ENCODE data around the gene EHD4. TPM values are rescaled to one million over a fixed set of nuclear protein-coding genes. Genes with fewer than 3 reads are reported as not detected.

Gene EHD4
- polyA plus RNA-seq, 1 donor (not counting 4 experiments of a cell fraction or from before 2014, with no cell fraction given) = 31.5 TPM

DNA sequence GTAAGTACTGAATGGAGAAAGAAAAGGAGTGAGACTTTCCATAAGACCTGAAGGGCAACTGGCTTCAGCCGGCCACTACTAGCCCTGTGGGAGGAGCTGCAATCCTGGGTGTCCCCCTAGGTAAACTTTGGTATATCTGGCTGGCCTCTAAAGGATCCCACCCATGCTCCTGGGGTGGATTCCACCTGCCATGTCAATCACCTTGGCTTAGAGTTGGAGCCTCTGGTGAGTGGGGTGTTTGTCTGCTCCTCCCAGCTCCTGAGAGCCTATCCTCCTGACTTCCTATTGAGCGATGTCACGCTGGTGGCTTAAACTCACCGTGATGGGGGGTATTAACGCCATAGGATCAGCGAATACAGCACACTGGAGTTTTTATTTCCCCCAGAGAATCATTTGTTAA lies 81.1 kb downstream of the EHD4 start:
- Histone ChIP-seq H3K79me2 (ENCODE audit: control insufficient read depth, insufficient read depth, low read length) (no peaks in the 10 kb centered on the region), H4K20me1 (ENCODE audit: control insufficient read depth, extremely low read depth, insufficient read depth, low read length) (no peaks in the 10 kb centered on the region), H3K4me3 (ENCODE audit: control insufficient read depth in 2 of 3, extremely low read depth in 1 of 3, insufficient read depth in 2 of 3, low read depth in 1 of 3, low read length in 3 of 3) (no peak overlapping the region), H3K4me1 (ENCODE audit: control insufficient read depth, extremely low read depth, insufficient read depth, low read length) (peaks cover 19% of the 10 kb centered on the region), H3K27me3 (ENCODE audit: control insufficient read depth, extremely low read depth, insufficient read depth, low read length) (no peaks in the 10 kb centered on the region), H3K36me3 (ENCODE audit: control insufficient read depth in 2 of 2, extremely low read depth in 1 of 2, insufficient read depth in 2 of 2, low read length in 2 of 2) (peaks cover 0 to under 1% of the 10 kb centered on the region in 2 experiments), H3K9ac (ENCODE audit: control insufficient read depth, extremely low read depth, insufficient read depth, low read length) (no peak overlapping the region), H3K27ac (ENCODE audit: control insufficient read depth, insufficient read depth, low read length) (no peak overlapping the region), H3K4me2 (ENCODE audit: control insufficient read depth, extremely low read depth, insufficient read depth, low read depth, low read length) (no peak overlapping the region), H2AFZ (ENCODE audit: control insufficient read depth, low read length) (no peak overlapping the region), H3K9me3 (ENCODE audit: control insufficient read depth, low read depth, low read length) (no peaks in the 10 kb centered on the region), H3K9me1 (ENCODE audit: control insufficient read depth, extremely low read depth, insufficient read depth, low read length) (no peaks in the 10 kb centered on the region)
- no peak for DNase-seq (ENCODE audit: low read depth, low spot score)
- TF ChIP-seq EZH2 (IDR thresholded peaks at IDR 0.05; ENCODE audit: low read length) = no peak
- TF ChIP-seq, protein P1, sequence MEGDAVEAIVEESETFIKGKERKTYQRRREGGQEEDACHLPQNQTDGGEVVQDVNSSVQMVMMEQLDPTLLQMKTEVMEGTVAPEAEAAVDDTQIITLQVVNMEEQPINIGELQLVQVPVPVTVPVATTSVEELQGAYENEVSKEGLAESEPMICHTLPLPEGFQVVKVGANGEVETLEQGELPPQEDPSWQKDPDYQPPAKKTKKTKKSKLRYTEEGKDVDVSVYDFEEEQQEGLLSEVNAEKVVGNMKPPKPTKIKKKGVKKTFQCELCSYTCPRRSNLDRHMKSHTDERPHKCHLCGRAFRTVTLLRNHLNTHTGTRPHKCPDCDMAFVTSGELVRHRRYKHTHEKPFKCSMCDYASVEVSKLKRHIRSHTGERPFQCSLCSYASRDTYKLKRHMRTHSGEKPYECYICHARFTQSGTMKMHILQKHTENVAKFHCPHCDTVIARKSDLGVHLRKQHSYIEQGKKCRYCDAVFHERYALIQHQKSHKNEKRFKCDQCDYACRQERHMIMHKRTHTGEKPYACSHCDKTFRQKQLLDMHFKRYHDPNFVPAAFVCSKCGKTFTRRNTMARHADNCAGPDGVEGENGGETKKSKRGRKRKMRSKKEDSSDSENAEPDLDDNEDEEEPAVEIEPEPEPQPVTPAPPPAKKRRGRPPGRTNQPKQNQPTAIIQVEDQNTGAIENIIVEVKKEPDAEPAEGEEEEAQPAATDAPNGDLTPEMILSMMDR (optimal IDR thresholded peaks at IDR 0.05 in 1 of 3, IDR thresholded peaks at IDR 0.05 in 1 of 3, conservative IDR thresholded peaks at IDR 0.05 in 1 of 3; ENCODE audit: extremely low read depth in 1 of 3, insufficient read depth in 2 of 3, low read length in 3 of 3) = no peak
- dilution Hi-C loops (cut with MboI; ENCODE audit: extremely low pct_ligation_motif_present, low sequenced_read_pairs) = no loop called here
- no peak for FAIRE-seq

- no peak overlapping the region for H2AFZ ChIP-seq (ENCODE audit: control insufficient read depth, low read length)
- H3K4me3 ChIP-seq (ENCODE audit: control insufficient read depth in 2 of 3, extremely low read depth in 1 of 3, insufficient read depth in 2 of 3, low read depth in 1 of 3, low read length in 3 of 3) = no peak overlapping the region
- H3K79me2 ChIP-seq (ENCODE audit: control insufficient read depth, insufficient read depth, low read length) = no peaks in the 10 kb centered on the region
- peaks cover 16% of the 10 kb centered on the region for H3K4me1 ChIP-seq (ENCODE audit: control insufficient read depth, extremely low read depth, insufficient read depth, low read length)
- no peaks in the 10 kb centered on the region for H3K36me3 ChIP-seq (ENCODE audit: control insufficient read depth in 2 of 2, extremely low read depth in 1 of 2, insufficient read depth in 2 of 2, low read length in 2 of 2)
- H3K4me2 ChIP-seq (ENCODE audit: control insufficient read depth, extremely low read depth, insufficient read depth, low read depth, low read length) = no peak overlapping the region
- no peaks in the 10 kb centered on the region for H3K9me1 ChIP-seq (ENCODE audit: control insufficient read depth, extremely low read depth, insufficient read depth, low read length)
- H4K20me1 ChIP-seq (ENCODE audit: control insufficient read depth, extremely low read depth, insufficient read depth, low read length) = no peaks in the 10 kb centered on the region
- no peak overlapping the region for H3K9ac ChIP-seq (ENCODE audit: control insufficient read depth, extremely low read depth, insufficient read depth, low read length)
- no peaks in the 10 kb centered on the region for H3K9me3 ChIP-seq (ENCODE audit: control insufficient read depth, low read depth, low read length)
- DNase-seq (ENCODE audit: low read depth, low spot score) (no peak), FAIRE-seq (no peak)
- no peak overlapping the region for H3K27ac ChIP-seq (ENCODE audit: control insufficient read depth, insufficient read depth, low read length)
- TF ChIP-seq EZH2 (IDR thresholded peaks at IDR 0.05; ENCODE audit: low read length) = no peak
- TF ChIP-seq, protein P1 (optimal IDR thresholded peaks at IDR 0.05 in 1 of 3, IDR thresholded peaks at IDR 0.05 in 1 of 3, conservative IDR thresholded peaks at IDR 0.05 in 1 of 3; ENCODE audit: extremely low read depth in 1 of 3, insufficient read depth in 2 of 3, low read length in 3 of 3) = no peak
- dilution Hi-C loops (cut with MboI; ENCODE audit: extremely low pct_ligation_motif_present, low sequenced_read_pairs) = no loop called here
- H3K27me3 ChIP-seq (ENCODE audit: control insufficient read depth, extremely low read depth, insufficient read depth, low read length) = no peaks in the 10 kb centered on the region
Measured at GRCh38 chr15:41890050-41890690, 82.2 kb downstream of the EHD4 start.
